Islet of Langerhans (tissue), 1 donor: ENCODE data around the gene THRAP3.
"Not testable (repeated sequence)": the region's sequence is repeated elsewhere in the genome, so short reads cannot be mapped to it uniquely, and the experiment has no call there.

Experiments
- FAIRE-seq: peaks from one replicate; lab custom pipeline; 2011; peaks lifted over from hg19 to GRCh38; lab: Jason Lieb, UNC

Gene THRAP3

DNA sequence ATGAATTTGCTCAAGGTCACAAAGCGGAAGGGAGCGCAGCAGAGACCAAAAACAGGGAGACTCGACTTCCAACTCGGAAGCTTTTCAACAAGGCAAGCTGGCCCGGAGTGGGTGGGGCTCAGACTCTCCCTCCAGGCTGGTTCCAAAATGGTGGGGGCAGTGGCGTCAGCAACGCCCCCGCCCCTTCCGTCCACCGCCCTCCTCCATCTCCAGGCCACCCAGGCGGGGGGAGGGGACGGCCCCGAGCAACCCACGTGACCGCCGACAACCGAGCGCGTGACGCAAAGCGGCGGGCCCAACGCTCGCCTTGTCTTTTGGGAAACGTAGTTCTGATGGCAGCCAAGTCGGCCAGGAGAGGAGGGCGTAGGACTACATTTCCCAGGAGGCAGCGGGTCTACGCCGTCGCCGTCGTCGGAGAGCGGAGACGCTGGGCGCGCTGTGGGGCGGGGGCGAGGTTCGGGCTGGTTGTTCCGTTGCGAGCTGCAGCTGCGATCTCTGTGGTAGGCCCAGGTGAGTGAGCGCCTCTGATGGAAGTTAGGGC is at the start of gene THRAP3:
THRAP3 (plus strand) TSS at position 448 of the 541 bp plus-strand sequence. CDS start 58,121 bp downstream, outside the sequence.
- no peak for FAIRE-seq

DNA sequence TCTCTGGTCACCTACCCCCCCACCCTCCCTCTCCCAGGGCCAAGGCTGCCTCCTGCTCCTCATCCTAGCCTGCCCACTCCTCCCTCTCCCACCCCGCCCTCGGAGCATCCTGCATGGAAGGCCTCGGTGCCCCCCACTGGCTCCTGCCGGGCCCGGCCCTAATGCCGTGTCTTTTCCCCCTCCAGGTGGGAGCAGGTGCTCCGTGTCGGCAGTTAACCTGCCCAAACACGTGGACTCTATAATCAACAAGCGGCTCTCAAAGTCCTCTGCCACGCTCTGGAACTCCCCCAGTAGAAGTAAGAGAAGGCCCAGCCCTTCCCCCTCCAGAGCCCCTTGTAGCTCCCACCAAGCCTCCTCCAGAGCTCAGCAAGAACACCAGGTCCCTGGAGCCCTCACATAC is 49.5 kb upstream of the THRAP3 start:
- FAIRE-seq = no peak

- FAIRE-seq = no peak
Measured at GRCh38 chr1:36175137-36176095, 48.8 kb upstream of the THRAP3 start.

DNA sequence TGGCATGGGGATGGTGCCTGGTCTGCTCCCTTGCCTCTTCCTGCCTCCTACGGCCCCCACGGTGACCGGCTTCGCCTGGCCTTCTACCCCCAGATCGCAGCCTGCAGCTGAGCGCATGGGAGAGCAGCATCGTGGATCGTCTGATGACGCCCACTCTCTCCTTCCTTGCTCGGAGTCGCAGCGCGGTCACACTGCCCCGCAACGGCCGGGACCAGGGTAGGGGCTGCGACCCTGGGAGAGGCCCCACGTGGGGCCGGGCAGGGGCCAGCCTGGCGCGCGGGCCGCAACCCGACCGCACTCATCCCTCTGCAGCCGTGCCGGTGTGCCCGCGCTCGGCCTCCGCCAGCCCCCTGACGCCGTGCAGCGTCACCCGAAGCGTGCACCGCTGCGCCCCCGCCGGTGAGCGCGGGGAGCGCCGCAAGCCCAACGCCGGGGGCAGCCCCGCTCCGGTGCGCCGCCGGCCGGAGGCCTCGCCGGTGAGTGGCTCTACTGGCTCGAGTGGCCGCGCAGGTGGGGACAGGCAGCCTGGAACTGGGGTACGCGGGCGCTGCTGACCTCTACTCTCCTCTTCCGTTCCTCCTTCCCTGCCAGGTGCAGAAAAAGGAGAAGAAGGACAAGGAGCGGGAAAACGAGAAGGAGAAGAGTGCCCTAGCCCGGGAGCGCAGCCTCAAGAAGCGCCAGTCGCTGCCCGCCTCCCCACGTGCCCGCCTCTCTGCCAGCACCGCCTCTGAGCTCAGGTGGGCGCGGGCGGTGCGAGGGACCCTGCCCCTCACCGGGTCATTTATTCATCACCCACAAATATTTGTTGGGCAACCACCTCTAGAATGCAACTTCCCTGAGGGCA is 47.9 kb upstream of the THRAP3 start:
- no peak for FAIRE-seq

- FAIRE-seq = no peak
Measured at GRCh38 chr1:36177589-36178431, 46.4 kb upstream of the THRAP3 start.

- FAIRE-seq = no peak
Measured at GRCh38 chr1:36178471-36179219, 45.6 kb upstream of the THRAP3 start.

DNA sequence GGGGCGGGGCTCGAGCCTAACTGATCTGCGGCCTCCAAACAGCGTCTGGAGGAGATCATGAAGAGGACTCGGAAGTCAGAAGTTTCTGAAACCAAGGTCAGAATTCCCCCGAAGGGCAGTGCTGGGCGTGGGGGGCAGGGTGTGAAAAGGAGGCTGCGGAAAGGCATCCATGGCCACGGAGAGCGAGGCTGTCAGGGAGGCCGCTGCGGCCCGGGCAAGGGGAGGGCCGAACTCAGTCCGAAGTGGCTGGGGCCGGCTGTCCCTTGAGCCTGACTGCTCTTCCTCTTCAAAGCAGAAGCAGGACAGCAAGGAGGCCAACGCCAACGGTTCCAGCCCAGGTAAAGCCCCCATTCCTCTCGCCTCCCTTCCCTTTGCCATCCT is 45.0 kb upstream of the THRAP3 start:
- no peak for FAIRE-seq

DNA sequence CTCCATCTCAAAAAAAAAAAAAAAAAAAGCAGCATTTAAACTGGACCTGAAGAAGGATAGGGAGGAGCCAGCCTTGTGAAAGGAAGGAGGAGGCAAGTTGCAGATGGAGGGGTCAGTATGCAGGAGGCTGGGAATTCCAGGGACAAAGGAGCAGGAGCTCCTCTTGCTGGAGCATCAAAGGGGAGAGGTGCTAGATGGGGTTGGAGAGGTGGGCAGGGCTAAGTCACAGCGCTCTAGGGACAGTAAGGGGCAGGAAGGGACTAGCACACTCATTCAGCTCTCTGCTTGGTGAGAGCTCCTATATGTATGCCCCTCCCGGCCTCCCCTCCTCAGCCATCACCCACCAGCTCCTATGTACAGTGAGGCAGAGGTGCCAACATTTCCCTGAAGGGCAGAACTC is 41.5 kb upstream of the THRAP3 start:
- no peak for FAIRE-seq

DNA sequence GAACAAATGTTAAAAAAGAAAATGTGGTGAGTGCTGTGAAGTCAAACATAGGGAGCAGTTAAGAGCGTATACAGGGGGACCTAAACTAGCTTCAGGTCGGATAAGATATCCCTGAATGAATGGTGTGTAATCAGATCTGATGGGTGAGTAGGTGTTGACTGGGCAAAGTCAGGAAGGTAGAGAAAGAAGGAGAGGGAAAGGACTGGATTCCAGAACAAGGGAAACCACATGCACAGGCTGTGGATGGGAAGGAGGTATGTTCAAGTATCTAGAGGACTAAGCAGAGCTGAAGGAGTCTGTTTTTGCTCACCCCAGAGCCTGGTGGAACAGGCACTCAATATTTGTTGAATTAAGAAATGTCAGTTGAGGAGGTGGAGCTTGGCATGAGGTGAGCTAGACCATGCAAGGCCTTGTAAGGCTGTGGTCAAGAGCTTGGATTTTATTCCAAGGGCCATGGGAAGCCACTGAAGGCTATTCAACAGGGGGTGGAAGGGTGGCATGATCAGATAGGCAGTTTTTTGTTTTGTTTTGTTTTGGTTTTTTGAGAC is 40.9 kb upstream of the THRAP3 start:
- FAIRE-seq = no peak

DNA sequence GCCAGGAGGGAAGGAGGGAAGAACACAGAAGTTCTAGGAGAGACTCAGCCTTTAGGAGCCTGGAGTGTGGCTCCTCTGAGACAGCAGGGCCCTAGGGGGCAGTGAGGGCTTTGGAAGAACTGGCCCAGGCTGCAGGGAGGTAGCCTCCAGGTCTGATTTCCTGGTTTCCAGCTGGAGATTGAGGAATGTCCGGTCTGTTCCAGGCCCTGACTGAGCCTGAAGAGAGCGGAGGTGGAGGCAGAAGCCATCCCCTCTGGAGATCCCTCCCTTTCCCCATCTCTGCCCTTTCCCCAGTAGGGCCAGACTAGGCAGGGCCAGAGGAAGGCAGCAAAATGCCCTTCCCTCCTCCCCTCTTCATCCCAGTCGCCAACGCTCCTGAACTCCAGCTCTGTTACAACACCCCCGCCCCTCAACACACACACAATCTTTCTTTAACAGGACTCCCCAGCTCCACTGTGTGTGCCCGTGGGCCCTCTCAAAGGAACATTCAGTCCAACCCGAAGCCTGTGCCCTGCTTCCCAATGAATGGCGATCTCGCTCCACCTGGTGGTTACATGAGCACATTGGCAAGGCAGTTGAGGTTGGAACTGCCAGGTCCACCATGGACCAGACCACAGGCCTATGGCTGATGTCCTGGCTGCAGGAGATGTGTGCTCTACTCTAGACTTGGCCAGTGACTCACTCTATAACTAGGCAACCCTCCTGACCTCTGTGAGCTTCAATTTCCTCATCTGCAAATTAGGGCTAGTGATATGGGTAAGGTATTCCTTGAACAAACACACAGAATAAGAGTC is 36.2 kb upstream of the THRAP3 start:
- FAIRE-seq = peak; percentile 85

- FAIRE-seq = not testable (repeated sequence)
Measured at GRCh38 chr1:36196805-36197204, 27.4 kb upstream of the THRAP3 start.

- no peak for FAIRE-seq
Measured at GRCh38 chr1:36198641-36199040, 25.6 kb upstream of the THRAP3 start.

DNA sequence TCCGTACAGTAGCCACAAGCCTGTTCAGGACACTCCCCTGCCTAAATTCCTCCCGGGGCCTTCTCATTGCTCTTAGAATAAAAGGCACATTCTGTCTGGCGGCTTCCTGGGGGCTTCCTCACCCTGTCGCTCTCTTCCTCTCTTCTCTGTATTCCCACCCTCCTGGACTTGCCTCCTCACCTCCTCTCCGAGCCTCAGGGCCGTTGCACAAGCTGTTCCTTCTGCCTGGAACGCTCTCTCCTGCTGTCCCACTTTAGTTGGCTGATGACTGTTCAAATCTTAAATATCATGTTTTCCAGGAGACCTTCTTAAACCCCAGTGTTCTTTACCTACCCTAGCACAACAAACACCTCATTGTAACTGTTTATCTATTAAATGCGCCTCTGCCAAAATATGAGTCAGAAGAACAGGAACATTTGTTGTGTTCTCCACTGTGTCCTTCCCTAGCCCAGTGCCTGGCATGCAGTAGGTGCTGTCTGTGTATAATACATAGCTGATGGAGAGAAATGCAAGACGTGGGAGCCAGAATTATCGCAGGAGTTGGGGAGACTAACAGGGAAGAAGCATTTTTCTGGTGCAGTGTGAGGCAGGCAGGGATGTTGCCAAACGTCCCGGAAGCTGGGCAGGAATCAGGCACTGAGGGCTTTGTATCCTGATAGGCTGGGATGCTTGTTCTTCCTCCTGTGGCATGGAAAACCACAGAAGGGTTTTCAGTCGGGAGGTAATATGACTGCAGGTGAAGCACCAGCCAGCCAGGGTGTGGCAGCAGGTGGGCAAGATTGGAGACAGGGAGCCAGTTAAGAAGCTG is 24.1 kb upstream of the THRAP3 start:
- no peak for FAIRE-seq

DNA sequence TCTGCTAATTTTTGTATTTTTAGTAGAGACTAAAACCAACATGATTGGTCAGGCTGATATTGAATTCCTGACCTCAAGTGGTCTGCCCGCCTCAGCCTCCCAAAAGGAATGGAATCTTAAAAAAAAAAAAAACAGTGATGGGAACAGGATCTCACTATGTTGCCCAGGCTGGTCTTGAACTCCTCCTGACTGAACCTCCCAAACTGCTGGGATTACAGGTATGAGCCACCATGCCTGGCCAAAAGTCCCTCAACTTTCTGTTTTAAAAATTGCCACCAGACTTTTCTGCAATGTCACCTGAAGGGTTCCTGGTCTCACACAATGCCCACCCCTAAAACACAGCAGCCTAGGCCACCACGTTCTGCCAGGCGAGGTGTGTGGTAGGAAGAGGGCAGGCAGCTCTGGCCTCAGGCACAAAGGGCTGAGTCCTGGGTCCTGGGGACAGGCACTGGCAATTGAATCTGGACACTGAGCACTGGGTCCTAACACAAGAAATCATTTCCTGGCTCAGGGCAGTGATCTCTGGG is 21.2 kb upstream of the THRAP3 start:
- FAIRE-seq = no peak

GRCh38 chr1:36203554-36204346 is 20.5 kb upstream of the THRAP3 start:
- no peak for FAIRE-seq

GRCh38 chr1:36204347-36204909 is 19.8 kb upstream of the THRAP3 start:
- no peak for FAIRE-seq

DNA sequence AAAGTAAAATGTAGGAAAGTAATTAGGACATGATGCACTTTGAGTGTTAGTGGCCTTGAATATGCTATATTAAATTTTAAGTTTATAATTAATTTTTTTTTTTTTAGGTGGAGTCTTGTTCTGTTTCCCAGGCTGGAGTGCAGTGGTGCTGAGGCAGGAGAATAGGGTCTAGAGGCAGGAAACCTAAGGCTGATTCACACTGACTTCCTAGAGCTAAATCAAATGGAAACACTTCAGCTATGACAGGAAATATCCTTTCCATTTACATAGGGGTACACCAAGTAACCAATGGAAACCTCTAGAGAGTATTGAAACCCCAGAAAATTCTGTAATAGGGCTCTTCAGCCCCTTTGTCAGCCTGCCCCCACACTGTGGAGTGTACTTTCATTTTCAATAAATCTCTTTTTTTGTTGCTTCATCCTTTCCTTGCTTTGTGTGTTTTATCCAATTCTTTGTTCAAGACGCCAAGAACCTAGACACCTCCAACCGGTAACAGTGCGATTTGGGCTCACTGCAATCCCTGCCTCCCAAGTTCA is 17.9 kb upstream of the THRAP3 start:
- FAIRE-seq = no peak
